AG10803 (cell line): Measurements from ENCODE around the gene PTGDR2.

Experiments used
- DNase-seq: peaks from one replicate; pipeline ENCODE4 v3.0.0; 2010; ENCODE audit warnings: low read depth
- H3K4me3 ChIP-seq: 2 replicates; pipeline ENCODE4 v1.5.1; 2011; ENCODE audit warnings: mild to moderate bottlenecking, low read length, control low read depth
- CTCF ChIP-seq: conservative IDR thresholded peaks from 2 replicates; pipeline ENCODE4 v1.5.1; 2011; ENCODE audit warnings: mild to moderate bottlenecking, low read length, control low read depth, inconsistent platforms

The PTGDR2 gene

GRCh38 chr11:60862171-60862570 is 6.4 kb upstream of the PTGDR2 start:
- H3K4me3 ChIP-seq, result no peak overlapping the region
- DNase-seq, result no peak
- no peak for TF ChIP-seq CTCF

- DNase-seq, result no peak
- no peak for TF ChIP-seq CTCF
Measured at GRCh38 chr11:60860943-60861342, 5.2 kb upstream of the PTGDR2 start.

GRCh38 chr11:60859616-60860250 is 4.0 kb upstream of the PTGDR2 start:
- DNase-seq, result no peak
- H3K4me3 ChIP-seq, result no peak overlapping the region
- TF ChIP-seq CTCF, result no peak

More at GRCh38 chr11:60860943-60861342, 5.2 kb upstream of the PTGDR2 start:
- H3K4me3 ChIP-seq, result no peak overlapping the region

GRCh38 chr11:60858731-60859464 is 3.1 kb upstream of the PTGDR2 start:
- H3K4me3 ChIP-seq, result no peak overlapping the region
- DNase-seq, result no peak
- TF ChIP-seq CTCF, result no peak

GRCh38 chr11:60858236-60858635 is 2.5 kb upstream of the PTGDR2 start:
- no peak for DNase-seq
- H3K4me3 ChIP-seq, result no peak overlapping the region
- no peak for TF ChIP-seq CTCF

GRCh38 chr11:60857378-60858232 is 1.9 kb upstream of the PTGDR2 start:
- no peak for DNase-seq
- no peak for TF ChIP-seq CTCF
- no peak overlapping the region for H3K4me3 ChIP-seq
